ENCODE results near the gene ARID1B.

The ARID1B gene

GRCh38 chr6:156790711-156791319, 13.6 kb downstream of the ARID1B start:
- DNase-seq (ENCODE audit: low read depth in 4 of 4, low spot score in 1 of 4): no peak

DNA sequence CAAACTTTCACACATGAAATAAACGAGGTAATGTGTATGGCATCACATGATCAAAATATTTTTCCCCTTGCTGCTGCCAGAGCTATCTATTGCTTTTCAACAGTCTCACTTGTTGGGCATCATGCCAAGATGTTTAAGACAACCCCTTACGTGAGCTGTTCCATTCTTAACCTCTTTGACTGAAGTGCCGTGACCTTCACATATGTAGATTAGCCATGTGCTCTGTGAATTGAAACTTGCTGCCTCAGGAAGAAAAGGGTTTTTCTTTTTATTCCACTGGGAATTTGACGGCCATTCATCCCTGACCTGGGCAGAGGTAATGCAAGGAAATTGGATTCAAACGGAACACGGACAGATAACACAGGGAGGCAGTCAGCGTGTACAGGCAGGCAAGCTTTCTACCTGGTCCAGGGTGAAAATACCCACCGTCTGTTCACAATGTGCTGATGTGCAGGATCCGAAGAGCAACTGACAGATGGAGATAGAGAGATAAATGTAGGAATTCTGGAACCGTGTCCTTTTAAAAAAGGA, 14.2 kb downstream of the ARID1B start:
- no peak for DNase-seq (ENCODE audit: low read depth in 4 of 4, low spot score in 1 of 4)

- DNase-seq (ENCODE audit: low read depth in 4 of 4, low spot score in 1 of 4): no peak
Observed at GRCh38 chr6:156793200-156793599, 16.0 kb downstream of the ARID1B start.

DNA sequence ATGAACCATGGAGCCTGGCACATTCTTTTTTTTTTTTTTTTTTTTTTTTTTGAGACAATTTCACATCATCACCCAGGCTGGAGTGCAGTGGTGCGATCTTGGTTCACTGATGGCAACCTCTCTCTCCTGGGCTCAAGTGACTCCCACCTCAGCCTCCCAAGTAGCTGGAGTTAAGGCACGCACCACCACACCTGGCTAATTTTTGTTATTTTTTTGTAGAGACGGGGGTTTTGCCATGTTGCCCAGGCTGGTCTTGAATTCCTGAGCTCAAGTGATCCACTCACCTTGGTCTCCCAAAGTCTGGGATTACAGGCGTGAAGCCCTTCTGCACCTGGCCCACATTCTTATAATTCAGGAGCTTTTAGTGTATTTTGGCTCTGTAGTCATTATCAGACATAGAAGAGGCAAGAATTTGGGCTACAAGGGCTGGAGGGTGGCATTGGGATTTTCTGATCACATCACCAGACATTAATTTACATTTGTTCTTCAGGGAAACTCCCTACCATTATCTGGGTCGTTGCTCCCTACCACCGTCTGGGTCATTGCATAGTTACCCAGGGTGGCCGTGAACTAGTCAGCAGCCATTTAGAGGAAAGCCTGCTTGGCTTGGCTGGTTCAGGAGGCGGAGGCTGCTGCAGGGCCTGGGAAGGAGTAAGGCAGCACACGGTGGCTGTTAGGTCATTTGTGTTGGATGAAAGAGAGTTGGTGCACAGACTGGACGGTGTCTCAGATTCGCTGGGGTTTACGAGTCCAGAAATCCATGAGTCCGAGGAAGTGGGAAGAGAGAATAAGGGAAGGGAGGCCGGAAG, 17.6 kb downstream of the ARID1B start:
- no peak for DNase-seq (ENCODE audit: low read depth in 4 of 4, low spot score in 1 of 4)

DNA sequence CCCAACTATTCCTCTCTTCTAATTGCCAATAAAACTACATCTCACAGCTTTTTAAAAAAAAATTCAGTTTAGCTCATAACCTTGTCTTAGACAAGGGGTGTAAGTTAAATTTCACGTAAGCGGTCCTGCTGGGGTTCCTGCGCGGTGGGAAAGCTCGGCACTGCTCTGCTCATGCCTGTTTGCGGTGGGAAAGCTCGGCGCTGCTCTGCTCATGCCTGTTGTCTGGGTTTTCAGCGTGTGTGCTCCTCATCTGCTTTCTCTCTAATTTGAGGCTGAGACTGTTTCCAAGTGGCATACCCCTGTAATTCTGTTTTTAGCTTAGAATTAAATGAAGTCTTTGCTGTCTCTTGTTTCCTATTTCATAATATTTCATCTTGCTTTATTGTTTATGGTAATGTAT, 18.6 kb downstream of the ARID1B start:
- DNase-seq (ENCODE audit: low read depth in 4 of 4, low spot score in 1 of 4): no peak

DNA sequence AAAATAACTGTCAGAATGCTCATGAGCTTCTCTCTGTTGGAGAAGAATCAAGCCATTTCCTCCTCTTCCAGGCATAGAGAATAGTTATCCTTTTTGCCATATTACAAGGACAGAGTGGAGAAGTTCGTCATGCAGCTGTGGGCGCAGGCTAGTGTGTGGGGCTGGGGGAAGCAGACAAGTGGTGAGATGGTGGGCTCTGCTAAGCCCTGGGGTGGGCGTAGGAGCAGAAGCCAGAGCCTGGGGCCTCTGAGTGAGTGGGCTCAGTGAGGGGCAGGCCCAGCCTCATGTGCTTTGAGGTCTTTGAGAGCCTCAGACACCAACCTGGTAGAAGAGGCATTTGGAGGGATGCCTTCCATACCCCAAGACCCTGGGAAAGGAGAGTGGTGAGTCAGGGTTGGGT, 19.4 kb downstream of the ARID1B start:
- no peak for DNase-seq (ENCODE audit: low read depth in 4 of 4, low spot score in 1 of 4)

GRCh38 chr6:156797901-156798735, 20.9 kb downstream of the ARID1B start:
- DNase-seq (ENCODE audit: low read depth in 4 of 4, low spot score in 1 of 4): no peak

DNA sequence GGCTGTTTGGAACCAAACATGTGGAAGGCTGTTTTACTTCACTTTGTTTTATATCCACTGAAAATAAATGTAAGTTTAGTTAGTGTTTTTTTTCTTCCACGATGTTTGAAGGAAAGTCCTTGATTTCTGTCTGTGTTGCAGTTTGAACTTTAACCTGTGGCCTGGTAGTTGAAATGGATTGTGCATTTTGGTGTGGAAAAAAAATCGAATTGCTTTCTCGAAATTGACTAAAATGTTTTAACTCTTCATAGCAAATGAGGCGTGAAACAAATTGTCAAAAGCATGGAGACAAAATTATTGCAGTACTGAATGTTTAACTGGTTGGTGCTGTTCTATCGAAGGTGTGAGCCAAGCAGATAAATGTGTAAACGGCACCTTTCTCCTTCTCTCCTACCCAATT, 24.5 kb downstream of the ARID1B start:
- no peak for DNase-seq (ENCODE audit: low read depth in 4 of 4, low spot score in 1 of 4)

DNA sequence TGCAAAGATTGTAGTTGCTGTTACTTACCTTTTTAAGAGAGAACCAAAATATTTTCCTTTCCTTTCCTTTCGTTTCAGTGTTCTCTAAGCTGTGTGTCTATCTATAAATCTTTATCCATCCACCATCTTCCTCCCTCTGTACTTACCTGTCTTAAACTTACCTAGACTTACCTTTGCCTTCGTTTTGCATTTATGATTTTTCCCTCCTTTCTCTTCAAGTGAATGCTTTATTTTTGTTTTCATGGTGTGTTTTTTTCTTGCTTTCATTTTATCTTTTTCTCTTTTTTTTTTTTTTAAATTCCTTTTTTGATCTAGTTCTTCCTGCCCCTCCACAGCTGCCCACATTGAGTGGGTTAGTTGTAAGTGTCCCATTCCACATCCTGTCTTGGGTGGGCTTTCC, 26.2 kb downstream of the ARID1B start:
- DNase-seq (ENCODE audit: low read depth in 4 of 4, low spot score in 1 of 4): no peak

- DNase-seq (ENCODE audit: low read depth in 4 of 4, low spot score in 1 of 4): peak in 1 of 4 experiments; percentile 29
Observed at GRCh38 chr6:156804402-156804801, 27.2 kb downstream of the ARID1B start.

GRCh38 chr6:156806155-156806554, 29.0 kb downstream of the ARID1B start:
- DNase-seq (ENCODE audit: low read depth in 4 of 4, low spot score in 1 of 4): no peak

DNA sequence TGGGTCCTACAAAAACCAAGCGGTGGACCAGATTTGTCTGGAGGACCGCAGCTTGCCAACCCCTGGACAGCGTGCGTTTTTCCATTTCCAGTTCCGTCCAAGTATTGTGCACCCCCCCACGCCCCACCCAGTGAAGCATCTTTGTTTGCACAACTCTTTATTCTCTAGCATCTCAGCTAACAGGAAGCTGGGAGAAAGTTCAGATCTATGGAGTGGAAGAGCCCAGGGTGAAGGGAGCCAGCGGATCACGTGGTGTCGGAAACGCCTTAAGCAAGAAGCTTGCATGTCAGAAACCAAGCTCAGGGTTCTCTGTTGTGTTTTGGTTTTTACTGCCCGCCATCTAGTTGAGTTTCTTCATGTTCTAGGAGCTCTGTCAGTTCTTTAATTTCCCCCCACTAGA, 29.9 kb downstream of the ARID1B start:
- DNase-seq (ENCODE audit: low read depth in 4 of 4, low spot score in 1 of 4): no peak

- no peak for DNase-seq (ENCODE audit: low read depth in 4 of 4, low spot score in 1 of 4)
Observed at GRCh38 chr6:156807795-156808194, 30.6 kb downstream of the ARID1B start.

DNA sequence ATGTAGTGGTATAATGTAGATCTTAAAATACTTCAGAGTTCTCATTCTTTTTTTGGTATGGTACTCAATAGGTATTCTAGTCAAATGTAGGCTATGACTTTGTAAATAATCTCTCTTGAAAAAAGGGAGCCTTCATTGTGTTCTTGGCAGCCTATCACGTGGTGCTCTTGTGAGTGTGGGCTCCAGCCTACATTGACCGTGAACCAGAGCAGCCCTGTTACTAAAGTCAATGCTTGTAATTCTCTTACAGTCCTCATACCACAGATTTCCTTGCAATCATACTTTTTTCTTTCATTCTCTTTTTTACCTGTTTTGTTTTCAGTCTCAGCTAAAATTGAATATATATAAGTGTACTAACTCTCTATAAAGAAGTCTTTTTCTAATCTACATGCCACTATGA, 31.1 kb downstream of the ARID1B start:
- DNase-seq (ENCODE audit: low read depth in 4 of 4, low spot score in 1 of 4): no peak

DNA sequence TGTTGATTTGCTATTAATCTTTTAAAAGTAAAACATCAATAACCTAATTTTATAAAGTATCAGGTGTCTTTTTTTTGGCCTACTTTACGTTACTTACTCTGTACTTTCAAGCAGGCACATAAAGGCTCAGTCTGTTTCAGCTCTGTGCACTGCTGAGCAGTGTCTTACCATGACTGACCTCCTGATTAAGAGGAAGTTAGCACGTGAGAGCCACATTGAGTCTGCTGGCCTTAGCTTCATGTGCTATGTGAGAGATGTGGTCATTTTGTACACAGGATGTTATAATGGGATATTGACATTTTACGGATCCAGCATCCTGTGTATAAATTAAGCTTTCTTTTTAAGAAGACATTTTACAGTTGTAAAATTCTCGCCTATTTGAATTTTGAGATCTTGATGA, 31.9 kb downstream of the ARID1B start:
- no peak for DNase-seq (ENCODE audit: low read depth in 4 of 4, low spot score in 1 of 4)

- no peak for DNase-seq (ENCODE audit: low read depth in 4 of 4, low spot score in 1 of 4)
Observed at GRCh38 chr6:156809446-156810178, 32.4 kb downstream of the ARID1B start.

GRCh38 chr6:156814036-156814581, 36.9 kb downstream of the ARID1B start:
- no peak for DNase-seq (ENCODE audit: low read depth in 4 of 4, low spot score in 1 of 4)

GRCh38 chr6:156816505-156816904, 39.3 kb downstream of the ARID1B start:
- no peak for DNase-seq (ENCODE audit: low read depth in 4 of 4, low spot score in 1 of 4)

GRCh38 chr6:156820089-156820798, 43.1 kb downstream of the ARID1B start:
- DNase-seq (ENCODE audit: low read depth in 4 of 4, low spot score in 1 of 4): no peak

DNA sequence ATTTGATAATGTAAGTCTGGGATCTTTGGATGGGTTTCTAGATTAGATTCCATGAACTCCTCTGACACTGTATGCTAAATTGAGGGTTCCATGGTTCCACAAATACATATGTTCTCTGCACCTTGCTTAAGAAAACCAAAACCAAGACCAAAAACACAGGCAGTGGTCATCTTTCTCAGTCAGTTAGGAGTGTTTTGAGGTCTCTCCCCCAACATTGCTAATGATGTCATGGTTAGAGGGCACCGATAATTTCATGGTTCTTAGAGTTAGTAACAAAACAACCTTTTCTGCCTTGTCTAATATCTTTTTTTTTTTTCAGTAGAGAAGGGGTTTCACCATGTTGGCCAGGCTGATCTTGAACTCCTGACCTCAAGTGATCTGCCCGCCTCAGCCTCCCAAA, 44.5 kb downstream of the ARID1B start:
- no peak for DNase-seq (ENCODE audit: low read depth in 4 of 4, low spot score in 1 of 4)
